WERI-Rb-1 (cell line): Measurements from ENCODE around the gene BCO1.

Source experiments
- DNase-seq: peaks from one replicate; pipeline ENCODE4 v3.0.0-alpha.2; 2020
- H3K27ac ChIP-seq: fragments of 250-450 bp; sonication (Bioruptor Pico); 2 replicates; pipeline ENCODE4 v1.5.1; 2020; ENCODE audit warnings: mild to moderate bottlenecking, moderate library complexity
- H3K27me3 ChIP-seq: fragments of 250-450 bp; sonication (Bioruptor Pico); 2 replicates; pipeline ENCODE4 v1.5.1; 2021; ENCODE audit warnings: mild to moderate bottlenecking, low read depth, moderate library complexity; ENCODE audit not compliant: insufficient read depth, severe bottlenecking
- H3K36me3 ChIP-seq: fragments of 250-450 bp; sonication (Bioruptor Pico); 2 replicates; pipeline ENCODE4 v1.5.1; 2020; ENCODE audit warnings: mild to moderate bottlenecking, moderate library complexity
- H3K4me3 ChIP-seq: 2 replicates; pipeline ENCODE4 v1.5.1; 2011; ENCODE audit warnings: low read depth, mild to moderate bottlenecking, control low read depth, low read length
- H3K9me3 ChIP-seq: fragments of 250-450 bp; sonication (Bioruptor Pico); 2 replicates; pipeline ENCODE4 v1.5.1; 2021; ENCODE audit warnings: mild to moderate bottlenecking, moderate library complexity; ENCODE audit not compliant: severe bottlenecking
- CTCF ChIP-seq: IDR thresholded peaks from 2 replicates; pipeline ENCODE4 v1.5.1; 2011; ENCODE audit warnings: low read depth, mild to moderate bottlenecking, control low read depth, inconsistent platforms, low read length

BCO1 gene

GRCh38 chr16:81278526-81278925 is 40.0 kb downstream of the BCO1 start:
- Histone ChIP-seq H3K27ac (no peak overlapping the region), H3K9me3 (no peaks in the 10 kb centered on the region), H3K36me3 (no peaks in the 10 kb centered on the region), H3K4me3 (no peak overlapping the region), H3K27me3 (no peaks in the 10 kb centered on the region)
- no peak for DNase-seq
- no peak for TF ChIP-seq CTCF

GRCh38 chr16:81279392-81279791 is 40.9 kb downstream of the BCO1 start:
- Histone ChIP-seq H3K27me3 (no peaks in the 10 kb centered on the region), H3K36me3 (no peaks in the 10 kb centered on the region), H3K9me3 (no peaks in the 10 kb centered on the region), H3K4me3 (no peak overlapping the region), H3K27ac (no peak overlapping the region)
- DNase-seq, result no peak
- no peak for TF ChIP-seq CTCF

- no peaks in the 10 kb centered on the region for H3K9me3 ChIP-seq
- no peak for TF ChIP-seq CTCF
- no peak for DNase-seq
- no peaks in the 10 kb centered on the region for H3K36me3 ChIP-seq
- H3K27ac ChIP-seq, result no peak overlapping the region
- no peak overlapping the region for H3K4me3 ChIP-seq
- no peaks in the 10 kb centered on the region for H3K27me3 ChIP-seq
Observed at GRCh38 chr16:81280393-81280792, 41.9 kb downstream of the BCO1 start.

GRCh38 chr16:81283044-81283443 is 44.6 kb downstream of the BCO1 start:
- TF ChIP-seq CTCF, result no peak
- Histone ChIP-seq H3K9me3 (no peaks in the 10 kb centered on the region), H3K4me3 (no peak overlapping the region), H3K27me3 (no peaks in the 10 kb centered on the region), H3K36me3 (no peaks in the 10 kb centered on the region), H3K27ac (no peak overlapping the region)
- DNase-seq, result no peak

DNA sequence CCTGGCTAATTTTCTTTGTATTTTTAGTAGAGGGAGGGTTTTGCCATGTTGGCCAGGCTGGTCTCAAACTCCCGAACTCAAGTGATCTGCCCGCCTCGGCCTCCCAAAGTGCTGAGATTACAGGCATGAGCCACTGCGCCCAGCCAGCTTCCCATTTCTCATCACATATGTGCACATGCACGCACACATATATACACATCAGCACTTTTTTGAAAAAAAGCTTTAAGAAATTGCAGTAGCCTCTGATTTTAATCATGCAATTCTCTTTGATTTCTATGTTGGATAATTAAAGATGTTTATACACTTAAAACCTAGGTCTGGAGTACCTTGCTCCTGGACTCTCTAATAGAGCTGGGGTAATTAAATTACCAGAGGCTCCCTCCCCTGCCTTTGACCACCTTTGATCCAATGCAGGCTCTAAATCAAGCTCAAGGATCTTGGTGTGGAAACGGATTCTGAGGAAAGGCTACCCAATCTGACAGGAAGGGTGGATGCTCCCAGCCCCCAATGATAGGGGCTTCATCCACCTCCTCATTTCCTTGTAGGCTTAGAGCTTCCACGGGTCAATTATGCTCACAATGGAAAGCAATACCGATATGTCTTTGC is 46.6 kb downstream of the BCO1 start:
- DNase-seq, result no peak
- H3K27ac ChIP-seq, result no peak overlapping the region
- H3K36me3 ChIP-seq, result no peaks in the 10 kb centered on the region
- no peak for TF ChIP-seq CTCF
- H3K9me3 ChIP-seq, result no peaks in the 10 kb centered on the region
- H3K4me3 ChIP-seq, result no peak overlapping the region
- H3K27me3 ChIP-seq, result no peaks in the 10 kb centered on the region

GRCh38 chr16:81286190-81286589 is 47.7 kb downstream of the BCO1 start:
- Histone ChIP-seq H3K36me3 (no peaks in the 10 kb centered on the region), H3K27ac (no peak overlapping the region), H3K4me3 (no peak overlapping the region), H3K27me3 (no peaks in the 10 kb centered on the region), H3K9me3 (no peaks in the 10 kb centered on the region)
- no peak for DNase-seq
- TF ChIP-seq CTCF, result no peak
